Posterior cingulate gyrus (tissue), 11 donors: Measurements from ENCODE around the gene DSTYK.

Experiments
- DNase-seq, 10 donors: peaks; one replicate each; pipeline versions ENCODE4 v3.0.0 to v3.0.0-alpha.2; 2020 to 2021; ENCODE audit warnings: mixed read lengths in 3 of 10
- intact Hi-C: fragments of 100-400 bp; cut with DNase I; formaldehyde crosslinking; loops from one replicate; pipeline ENCODE4 v1.15.1; 2023

Gene DSTYK

GRCh38 chr1:205226868-205227583, 15.5 kb upstream of the DSTYK start:
- no peak for DNase-seq
- intact Hi-C loops, result loop anchor here (1.0 kb wide), 1 partner anchor 16 kb away; the partner anchor contains the start of gene DSTYK

GRCh38 chr1:205225901-205226765, 14.6 kb upstream of the DSTYK start:
- intact Hi-C loops, result no loop called here
- no peak for DNase-seq

GRCh38 chr1:205224736-205225135, 13.2 kb upstream of the DSTYK start:
- DNase-seq, result no peak
- intact Hi-C loops, result no loop called here

GRCh38 chr1:205220421-205220820, 8.9 kb upstream of the DSTYK start:
- intact Hi-C loops, result no loop called here
- DNase-seq, result no peak

GRCh38 chr1:205217418-205217817, 5.9 kb upstream of the DSTYK start:
- intact Hi-C loops, result no loop called here
- no peak for DNase-seq

GRCh38 chr1:205216588-205216987, 5.1 kb upstream of the DSTYK start:
- no peak for DNase-seq

GRCh38 chr1:205214756-205215155, 3.3 kb upstream of the DSTYK start:
- intact Hi-C loops, result loop anchor here (5.0 kb wide), 2 partner anchors 43 to 72 kb away; no protein-coding TSS in a partner anchor
- no peak for DNase-seq

More at GRCh38 chr1:205216588-205216987, 5.1 kb upstream of the DSTYK start:
- intact Hi-C loops, result no loop called here

- intact Hi-C loops, result loop anchor here (1.0 to 5.0 kb wide), 4 partner anchors 15 to 90 kb away; partner anchors contain the start of gene TMCC2
- no peak for DNase-seq
Observed at GRCh38 chr1:205211839-205212536, 486 bp upstream of the DSTYK start.

- intact Hi-C loops, result loop anchor here (1.0 to 5.0 kb wide), 4 partner anchors 17 to 88 kb away; partner anchors contain the start of gene TMCC2
- DNase-seq, result peak in 6 of 10 donors; percentile 22 to 85 (median 36)
Observed at GRCh38 chr1:205210756-205211168, 740 bp downstream of the DSTYK start.

GRCh38 chr1:205208811-205209210, 2.7 kb downstream of the DSTYK start:
- intact Hi-C loops, result no loop called here

GRCh38 chr1:205205055-205205454, 6.4 kb downstream of the DSTYK start:
- intact Hi-C loops, result no loop called here
- no peak for DNase-seq

More at GRCh38 chr1:205208811-205209210, 2.7 kb downstream of the DSTYK start:
- DNase-seq, result no peak

- intact Hi-C loops, result no loop called here
- DNase-seq, result no peak
Observed at GRCh38 chr1:205204552-205204951, 7.0 kb downstream of the DSTYK start.

GRCh38 chr1:205199931-205200299, 11.6 kb downstream of the DSTYK start:
- intact Hi-C loops, result no loop called here

GRCh38 chr1:205199090-205199930, 12.2 kb downstream of the DSTYK start:
- DNase-seq, result peak in 2 of 10 donors; percentile 10 to 31
- intact Hi-C loops, result no loop called here

More at GRCh38 chr1:205199931-205200299, 11.6 kb downstream of the DSTYK start:
- DNase-seq, result no peak

GRCh38 chr1:205192287-205192686, 19.2 kb downstream of the DSTYK start:
- intact Hi-C loops, result no loop called here
- no peak for DNase-seq

- DNase-seq, result no peak
- intact Hi-C loops, result no loop called here
Observed at GRCh38 chr1:205191622-205192021, 19.9 kb downstream of the DSTYK start.

- no peak for DNase-seq
- intact Hi-C loops, result no loop called here
Observed at GRCh38 chr1:205190845-205191577, 20.5 kb downstream of the DSTYK start.

GRCh38 chr1:205189131-205189530, 22.4 kb downstream of the DSTYK start:
- intact Hi-C loops, result no loop called here
- DNase-seq, result no peak

- intact Hi-C loops, result no loop called here
- DNase-seq, result no peak
Observed at GRCh38 chr1:205188596-205188995, 22.9 kb downstream of the DSTYK start.
